ENCODE data around the gene FUOM.

FUOM gene

GRCh38 chr10:133350283-133350949 is 7.4 kb downstream of the FUOM start:
- no peak for DNase-seq (ENCODE audit: low read depth, low spot score)

GRCh38 chr10:133349577-133350011 is 8.2 kb downstream of the FUOM start:
- DNase-seq (ENCODE audit: low read depth, low spot score): no peak

- DNase-seq (ENCODE audit: low read depth, low spot score): no peak
Measured at GRCh38 chr10:133349160-133349568, 8.7 kb downstream of the FUOM start.

- no peak for DNase-seq (ENCODE audit: low read depth, low spot score)
Measured at GRCh38 chr10:133347710-133348517, 9.9 kb downstream of the FUOM start.

GRCh38 chr10:133346413-133346812 is 11.4 kb downstream of the FUOM start:
- DNase-seq (ENCODE audit: low read depth, low spot score): no peak

GRCh38 chr10:133344236-133344635 is 13.6 kb downstream of the FUOM start:
- no peak for DNase-seq (ENCODE audit: low read depth, low spot score)

- DNase-seq (ENCODE audit: low read depth, low spot score): no peak
Measured at GRCh38 chr10:133343558-133343957, 14.3 kb downstream of the FUOM start.

- no peak for DNase-seq (ENCODE audit: low read depth, low spot score)
Measured at GRCh38 chr10:133342942-133343341, 14.9 kb downstream of the FUOM start.

GRCh38 chr10:133341983-133342382 is 15.8 kb downstream of the FUOM start:
- DNase-seq (ENCODE audit: low read depth, low spot score): no peak

GRCh38 chr10:133339708-133340380 is 18.0 kb downstream of the FUOM start:
- DNase-seq (ENCODE audit: low read depth, low spot score): no peak

- DNase-seq (ENCODE audit: low read depth, low spot score): no peak
Measured at GRCh38 chr10:133338080-133339071, 19.4 kb downstream of the FUOM start.

GRCh38 chr10:133337370-133337725 is 20.5 kb downstream of the FUOM start:
- no peak for DNase-seq (ENCODE audit: low read depth, low spot score)

- DNase-seq (ENCODE audit: low read depth, low spot score): no peak
Measured at GRCh38 chr10:133336577-133337369, 21.0 kb downstream of the FUOM start, which contains the start of gene CALY. Gene CALY (minus strand): TSS chr10:133336896. CDS start chr10:133328989, 7,907 bp downstream.

- no peak for DNase-seq (ENCODE audit: low read depth, low spot score)
Measured at GRCh38 chr10:133336118-133336576, 21.7 kb downstream of the FUOM start.

- DNase-seq (ENCODE audit: low read depth, low spot score): no peak
Measured at GRCh38 chr10:133335246-133336117, 22.3 kb downstream of the FUOM start.

- DNase-seq (ENCODE audit: low read depth, low spot score): no peak
Measured at GRCh38 chr10:133334503-133335245, 23.1 kb downstream of the FUOM start.

GRCh38 chr10:133332936-133333699 is 24.7 kb downstream of the FUOM start:
- no peak for DNase-seq (ENCODE audit: low read depth, low spot score)

Measured in smooth muscle cell of the brain vasculature (primary cell).